ENCODE measurements around the gene TMEM212. TPM values are rescaled to one million over a fixed set of nuclear protein-coding genes. Genes with fewer than 3 reads are reported as not detected.

Gene TMEM212
- polyA plus RNA-seq, 1 experiment, result not detected

- ChIA-PET POLR2A (no interaction called here), CTCF (interaction anchor here (0.7 to 4.1 kb wide), 14 partner anchors 10 to 867 kb away, joined by 3 to 26 read pairs (median 5); partner anchors contain the start of gene PLD1)
- no peaks in the 10 kb centered on the region for H3K9me3 ChIP-seq (ENCODE audit: control insufficient read depth, insufficient read depth, low read length)
- no peak for DNase-seq (ENCODE audit: low read depth, low spot score)
- no peak for TF ChIP-seq CTCF (IDR thresholded peaks at IDR 0.05; ENCODE audit: low read depth, low read length)
- H3K4me3 ChIP-seq (ENCODE audit: low read depth, low read length), result no peak overlapping the region
- no peak overlapping the region for H3K27ac ChIP-seq (ENCODE audit: low read depth, low read length)
- no peaks in the 10 kb centered on the region for H3K27me3 ChIP-seq (ENCODE audit: control insufficient read depth, insufficient read depth, low read length)
Measured at GRCh38 chr3:171828902-171829770, 14.0 kb upstream of the TMEM212 start.

GRCh38 chr3:171829841-171830517 lies 13.2 kb upstream of the TMEM212 start:
- no peak for DNase-seq (ENCODE audit: low read depth, low spot score)
- H3K27ac ChIP-seq (ENCODE audit: low read depth, low read length), result no peak overlapping the region
- no peaks in the 10 kb centered on the region for H3K27me3 ChIP-seq (ENCODE audit: control insufficient read depth, insufficient read depth, low read length)
- TF ChIP-seq CTCF (IDR thresholded peaks at IDR 0.05; ENCODE audit: low read depth, low read length), result peak; percentile 76
- no peaks in the 10 kb centered on the region for H3K9me3 ChIP-seq (ENCODE audit: control insufficient read depth, insufficient read depth, low read length)
- CTCF ChIA-PET, result interaction anchor here (0.8 to 4.1 kb wide), 14 partner anchors 10 to 868 kb away, joined by 3 to 26 read pairs (median 5); partner anchors contain the start of gene PLD1
- no peak overlapping the region for H3K4me3 ChIP-seq (ENCODE audit: low read depth, low read length)
- POLR2A ChIA-PET, result no interaction called here

GRCh38 chr3:171830518-171830875 lies 12.7 kb upstream of the TMEM212 start:
- POLR2A ChIA-PET, result no interaction called here
- no peak for DNase-seq (ENCODE audit: low read depth, low spot score)
- Histone ChIP-seq H3K4me3 (ENCODE audit: low read depth, low read length) (no peak overlapping the region), H3K27ac (ENCODE audit: low read depth, low read length) (no peak overlapping the region), H3K27me3 (ENCODE audit: control insufficient read depth, insufficient read depth, low read length) (no peaks in the 10 kb centered on the region), H3K9me3 (ENCODE audit: control insufficient read depth, insufficient read depth, low read length) (no peaks in the 10 kb centered on the region)
- TF ChIP-seq CTCF (IDR thresholded peaks at IDR 0.05; ENCODE audit: low read depth, low read length), result no peak
- CTCF ChIA-PET, result interaction anchor here (0.8 to 4.1 kb wide), 10 partner anchors 10 to 869 kb away, joined by 3 to 26 read pairs (median 6); no protein-coding TSS in a partner anchor

GRCh38 chr3:171831936-171832335 lies 11.2 kb upstream of the TMEM212 start:
- POLR2A ChIA-PET, result no interaction called here
- CTCF ChIA-PET, result interaction anchor here (3.1 to 4.1 kb wide), 2 partner anchors 8 to 60 kb away, joined by 12 to 18 read pairs; no protein-coding TSS in a partner anchor
- Histone ChIP-seq H3K27ac (ENCODE audit: low read depth, low read length) (no peak overlapping the region), H3K9me3 (ENCODE audit: control insufficient read depth, insufficient read depth, low read length) (no peaks in the 10 kb centered on the region), H3K4me3 (ENCODE audit: low read depth, low read length) (no peak overlapping the region), H3K27me3 (ENCODE audit: control insufficient read depth, insufficient read depth, low read length) (no peaks in the 10 kb centered on the region)
- TF ChIP-seq CTCF (IDR thresholded peaks at IDR 0.05; ENCODE audit: low read depth, low read length), result no peak
- no peak for DNase-seq (ENCODE audit: low read depth, low spot score)

- no peak for TF ChIP-seq CTCF (IDR thresholded peaks at IDR 0.05; ENCODE audit: low read depth, low read length)
- Histone ChIP-seq H3K4me3 (ENCODE audit: low read depth, low read length) (no peak overlapping the region), H3K9me3 (ENCODE audit: control insufficient read depth, insufficient read depth, low read length) (no peaks in the 10 kb centered on the region), H3K27ac (ENCODE audit: low read depth, low read length) (no peak overlapping the region), H3K27me3 (ENCODE audit: control insufficient read depth, insufficient read depth, low read length) (no peaks in the 10 kb centered on the region)
- CTCF ChIA-PET, result interaction anchor here (1.5 to 3.2 kb wide), 2 partner anchors 61 to 187 kb away, joined by 15 to 16 read pairs; no protein-coding TSS in a partner anchor
- DNase-seq (ENCODE audit: low read depth, low spot score), result no peak
- POLR2A ChIA-PET, result no interaction called here
Measured at GRCh38 chr3:171832989-171833388, 10.2 kb upstream of the TMEM212 start.
